BE2C (cell line): ENCODE measurements around the gene COMP.
A peak's percentile ranks its signal among the peaks of the same experiment; 100 is the strongest.

Source experiments
- DNase-seq: peaks from one replicate; pipeline ENCODE4 v3.0.0-alpha.2; 2020
- H3K27me3 ChIP-seq: fragments of 250-450 bp; sonication (Bioruptor Pico); 2 replicates; pipeline ENCODE4 v1.5.1; 2020; ENCODE audit warnings: mild to moderate bottlenecking
- H3K36me3 ChIP-seq: fragments of 250-450 bp; sonication (Bioruptor Pico); 2 replicates; pipeline ENCODE4 v1.5.1; 2020; ENCODE audit warnings: mild to moderate bottlenecking
- H3K4me1 ChIP-seq: fragments of 250-450 bp; sonication (Bioruptor Pico); 2 replicates; pipeline ENCODE4 v1.5.1; 2020
- H3K4me3 ChIP-seq: 2 replicates; pipeline ENCODE4 v1.5.1; 2011; ENCODE audit warnings: low read depth, low read length
- H3K9me3 ChIP-seq: fragments of 250-450 bp; sonication (Bioruptor Pico); 2 replicates; pipeline ENCODE4 v1.5.1; 2020
- CTCF ChIP-seq: IDR thresholded peaks from 2 replicates; pipeline ENCODE4 v1.5.1; 2012; ENCODE audit warnings: mild to moderate bottlenecking, low read depth, low read length

COMP gene

GRCh38 chr19:18777301-18778075, 13.6 kb downstream of the COMP start:
- DNase-seq: no peak
- peak overlapping the region; percentile 24; the same call in 1 of the 2 replicates for H3K4me3 ChIP-seq
- no peaks in the 10 kb centered on the region for H3K9me3 ChIP-seq
- no peak for TF ChIP-seq CTCF
- H3K27me3 ChIP-seq: peaks cover 22% of the 10 kb centered on the region
- H3K4me1 ChIP-seq: peaks cover 11% of the 10 kb centered on the region
- H3K36me3 ChIP-seq: no peaks in the 10 kb centered on the region

GRCh38 chr19:18776736-18777135, 14.4 kb downstream of the COMP start:
- Histone ChIP-seq H3K4me1 (peaks cover 11% of the 10 kb centered on the region), H3K4me3 (no peak overlapping the region), H3K36me3 (no peaks in the 10 kb centered on the region), H3K9me3 (no peaks in the 10 kb centered on the region), H3K27me3 (peaks cover 22% of the 10 kb centered on the region)
- DNase-seq: peak; percentile 88
- TF ChIP-seq CTCF: no peak

GRCh38 chr19:18776288-18776594, 14.9 kb downstream of the COMP start:
- Histone ChIP-seq H3K36me3 (no peaks in the 10 kb centered on the region), H3K27me3 (peaks cover 22% of the 10 kb centered on the region), H3K4me1 (peaks cover 11% of the 10 kb centered on the region), H3K9me3 (no peaks in the 10 kb centered on the region), H3K4me3 (no peak overlapping the region)
- TF ChIP-seq CTCF: peak; percentile 7; the same call in 1 of the 2 replicates
- DNase-seq: peak; percentile 13

GRCh38 chr19:18775586-18776287, 15.4 kb downstream of the COMP start:
- Histone ChIP-seq H3K9me3 (no peaks in the 10 kb centered on the region), H3K36me3 (no peaks in the 10 kb centered on the region), H3K4me3 (no peak overlapping the region), H3K4me1 (peaks cover 11% of the 10 kb centered on the region), H3K27me3 (peaks cover 22% of the 10 kb centered on the region)
- no peak for TF ChIP-seq CTCF
- peak; percentile 10 for DNase-seq

GRCh38 chr19:18774782-18775444, 16.2 kb downstream of the COMP start:
- no peak for TF ChIP-seq CTCF
- Histone ChIP-seq H3K4me1 (peaks cover 11% of the 10 kb centered on the region), H3K4me3 (no peak overlapping the region)

More at GRCh38 chr19:18774782-18775444, 16.2 kb downstream of the COMP start:
- Histone ChIP-seq H3K27me3 (peaks cover 19% of the 10 kb centered on the region), H3K9me3 (no peaks in the 10 kb centered on the region), H3K36me3 (no peaks in the 10 kb centered on the region)
- peak; percentile 20 for DNase-seq
